Upper lobe of left lung (tissue), 6 donors: ENCODE data around the gene IL11RA. TPM values are rescaled to one million over a fixed set of nuclear protein-coding genes. Genes with fewer than 3 reads are reported as not detected.
A peak's percentile ranks its signal among the peaks of the same experiment; 100 is the strongest.

Experiments used
- ATAC-seq, 2 donors: fragments of 200-7000 bp; cut with Tn5 transposase; one replicate each; pipeline ENCODE4 v1.9.1; 2022; ENCODE audit warnings: mild to moderate bottlenecking in 2 of 2, moderate library complexity in 2 of 2; ENCODE audit not compliant: low FRiP score in 2 of 2
- DNase-seq, 2 donors: peaks; one replicate each; pipeline ENCODE4 v3.0.0-alpha.2; 2019 to 2020
- H3K27ac ChIP-seq, 4 donors: fragments of 200-600 bp; sonication (generic); one replicate each; pipeline ENCODE4 v1.5.1; 2016 to 2019
- H3K27me3 ChIP-seq, 4 donors: fragments of 200-600 bp; sonication (generic); one replicate each; pipeline ENCODE4 v1.5.1; 2017 to 2019
- H3K36me3 ChIP-seq, 4 donors: fragments of 200-600 bp; sonication (generic); one replicate each; pipeline ENCODE4 v1.5.1; 2016 to 2019
- H3K4me1 ChIP-seq, 4 donors: fragments of 200-600 bp; sonication (generic); one replicate each; pipeline ENCODE4 v1.5.1; 2018 to 2019
- H3K4me3 ChIP-seq, 4 donors: fragments of 200-600 bp; sonication (generic); one replicate each; pipeline ENCODE4 v1.5.1; 2017 to 2019; ENCODE audit warnings: mild to moderate bottlenecking in 2 of 4, moderate library complexity in 1 of 4
- H3K9me3 ChIP-seq, 4 donors: fragments of 200-600 bp; sonication (generic); one replicate each; pipeline ENCODE4 v1.5.1; 2018 to 2019
- EP300 ChIP-seq, 4 donors: sonication (generic); formaldehyde crosslinking; IDR thresholded peaks; one replicate each; pipeline ENCODE4 v1.5.1; 2017; ENCODE audit warnings: antibody characterized with exemption in 4 of 4, control low read depth in 2 of 4
- POLR2A ChIP-seq, 4 donors: fragments of 450-650 bp; IDR thresholded peaks; one replicate each; pipeline ENCODE4 v1.5.1; 2016 to 2017; ENCODE audit warnings: antibody characterized with exemption in 4 of 4, mild to moderate bottlenecking in 2 of 4
- POLR2AphosphoS5 ChIP-seq, 2 donors: sonication (generic); formaldehyde crosslinking; IDR thresholded peaks; one replicate each; pipeline ENCODE4 v1.5.1; 2017; ENCODE audit warnings: antibody characterized with exemption in 2 of 2
- WGBS, 2 donors: methylation state at CpG; one replicate each; pipeline ENCODE4 v1.1.5; 2017 to 2018; 5-methylcytosine and 5-hydroxymethylcytosine counted together
- total RNA-seq, 6 donors: library from RNA; depleted of rRNA in 4 of 6; stranded (reverse); fragments of >200 nt in 4 of 6; gene quantifications; one replicate each; pipeline versions ENCODE4 v1.1.0 to v1.2.1, GENCODE V29; 2016 to 2021
- TF ChIP-seq, protein P1 (sequence below), 6 experiments: fragments of 450-650 bp in 4 of 6; fragments of 200-600 bp in 2 of 6; sonication (generic) in 2 of 6; IDR thresholded peaks; one replicate each; pipeline ENCODE4 v1.5.1; 2016 to 2019; ENCODE audit warnings: antibody characterized with exemption in 6 of 6
- donor health status: DM: no; HTN: no; CAD: no; lungs with moderate emphysema.
- donor health status: DM: no; HTN: yes; CAD: no; lungs with severe emphysema.

Gene IL11RA
- total RNA-seq, 6 donors from 2014 or later = 14.5 to 49.2 (median 23.7) TPM

DNA sequence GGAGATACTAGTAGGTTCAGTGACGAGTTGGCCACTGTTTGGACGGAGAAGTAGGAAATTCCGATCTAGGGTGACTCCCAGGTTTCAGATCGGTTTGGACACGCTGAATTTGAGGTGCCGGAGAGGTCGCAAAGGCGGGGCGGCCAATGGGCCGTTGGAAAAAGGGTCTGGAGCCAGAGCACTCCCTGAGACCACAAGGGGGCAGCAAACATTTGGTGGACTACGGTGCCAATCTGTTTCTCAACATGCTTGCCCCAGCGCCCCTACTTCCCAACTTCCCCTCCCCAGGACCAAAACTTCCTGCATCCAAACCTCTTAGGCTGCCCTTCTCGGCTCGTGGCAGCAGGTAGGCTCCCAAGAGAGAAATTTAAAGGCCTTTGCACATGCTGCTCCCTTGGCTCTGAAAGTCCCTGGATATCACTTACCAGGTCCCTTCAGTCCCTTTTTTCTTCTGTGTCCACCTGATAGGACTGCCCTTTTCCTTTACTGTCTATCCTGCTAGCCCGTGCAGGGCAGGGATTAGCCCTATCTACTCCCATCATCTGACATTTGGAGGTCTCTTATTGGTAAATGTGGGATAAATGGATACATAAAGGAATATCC is 39.1 kb upstream of the IL11RA start:
- peaks cover 13 to 27% (median 18%) of the 10 kb centered on the region in 4 donors for H3K4me1 ChIP-seq
- ATAC-seq (peak; percentile 87 to 93), DNase-seq (peak in 1 of 2 donors; percentile 83)
- peaks cover 7 to 43% (median 34%) of the 10 kb centered on the region in 4 donors for H3K36me3 ChIP-seq
- no peaks in the 10 kb centered on the region for H3K27me3 ChIP-seq
- no peaks in the 10 kb centered on the region for H3K9me3 ChIP-seq
- TF ChIP-seq, protein P1, sequence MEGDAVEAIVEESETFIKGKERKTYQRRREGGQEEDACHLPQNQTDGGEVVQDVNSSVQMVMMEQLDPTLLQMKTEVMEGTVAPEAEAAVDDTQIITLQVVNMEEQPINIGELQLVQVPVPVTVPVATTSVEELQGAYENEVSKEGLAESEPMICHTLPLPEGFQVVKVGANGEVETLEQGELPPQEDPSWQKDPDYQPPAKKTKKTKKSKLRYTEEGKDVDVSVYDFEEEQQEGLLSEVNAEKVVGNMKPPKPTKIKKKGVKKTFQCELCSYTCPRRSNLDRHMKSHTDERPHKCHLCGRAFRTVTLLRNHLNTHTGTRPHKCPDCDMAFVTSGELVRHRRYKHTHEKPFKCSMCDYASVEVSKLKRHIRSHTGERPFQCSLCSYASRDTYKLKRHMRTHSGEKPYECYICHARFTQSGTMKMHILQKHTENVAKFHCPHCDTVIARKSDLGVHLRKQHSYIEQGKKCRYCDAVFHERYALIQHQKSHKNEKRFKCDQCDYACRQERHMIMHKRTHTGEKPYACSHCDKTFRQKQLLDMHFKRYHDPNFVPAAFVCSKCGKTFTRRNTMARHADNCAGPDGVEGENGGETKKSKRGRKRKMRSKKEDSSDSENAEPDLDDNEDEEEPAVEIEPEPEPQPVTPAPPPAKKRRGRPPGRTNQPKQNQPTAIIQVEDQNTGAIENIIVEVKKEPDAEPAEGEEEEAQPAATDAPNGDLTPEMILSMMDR (IDR thresholded peaks at IDR 0.05) = peak; percentile 72 to 90 (median 81)
- no peak for TF ChIP-seq POLR2A (IDR thresholded peaks at IDR 0.05)
- no peak for TF ChIP-seq EP300 (IDR thresholded peaks at IDR 0.05)
- TF ChIP-seq POLR2AphosphoS5 (IDR thresholded peaks at IDR 0.05) = no peak
- peak overlapping the region; percentile 25 to 71 (median 68) for H3K4me3 ChIP-seq
- 2 to 3% methylated on average over 15 of the region's 15 CpGs for WGBS, 2 donors
- H3K27ac ChIP-seq = peak overlapping the region; percentile 79 to 92 (median 90)

DNA sequence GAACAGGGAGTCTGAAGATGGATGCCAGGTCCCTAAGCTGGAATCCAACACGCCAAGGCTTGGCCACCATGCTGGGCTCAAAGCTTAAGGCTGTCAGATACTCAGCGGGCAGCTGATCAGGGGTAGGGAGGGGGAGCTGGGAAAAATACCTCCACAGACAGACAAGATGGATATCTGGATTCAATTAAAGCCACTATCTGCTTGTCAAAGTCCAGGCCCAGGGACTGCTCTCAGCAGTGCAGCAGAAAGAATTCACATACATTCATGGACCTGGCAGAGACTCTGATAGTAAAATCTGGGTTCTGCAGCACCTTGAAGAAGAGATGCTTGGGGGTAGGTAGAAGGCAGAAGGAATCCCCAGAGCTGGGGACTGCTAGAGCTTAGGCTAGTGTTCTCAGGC is 36.9 kb upstream of the IL11RA start:
- H3K27me3 ChIP-seq = no peaks in the 10 kb centered on the region
- H3K36me3 ChIP-seq = peaks cover 7 to 49% (median 40%) of the 10 kb centered on the region in 4 donors
- TF ChIP-seq, protein P1 (IDR thresholded peaks at IDR 0.05) = no peak
- TF ChIP-seq POLR2AphosphoS5 (IDR thresholded peaks at IDR 0.05) (no peak), POLR2A (IDR thresholded peaks at IDR 0.05) (no peak), EP300 (IDR thresholded peaks at IDR 0.05) (no peak)
- 91% methylated on average over 2 of the region's 2 CpGs for WGBS, 2 donors
- H3K4me3 ChIP-seq = no peak overlapping the region
- H3K4me1 ChIP-seq = peaks cover 24 to 37% (median 27%) of the 10 kb centered on the region in 4 donors
- DNase-seq (no peak), ATAC-seq (no peak)
- H3K27ac ChIP-seq = no peak overlapping the region
- H3K9me3 ChIP-seq = no peaks in the 10 kb centered on the region

DNA sequence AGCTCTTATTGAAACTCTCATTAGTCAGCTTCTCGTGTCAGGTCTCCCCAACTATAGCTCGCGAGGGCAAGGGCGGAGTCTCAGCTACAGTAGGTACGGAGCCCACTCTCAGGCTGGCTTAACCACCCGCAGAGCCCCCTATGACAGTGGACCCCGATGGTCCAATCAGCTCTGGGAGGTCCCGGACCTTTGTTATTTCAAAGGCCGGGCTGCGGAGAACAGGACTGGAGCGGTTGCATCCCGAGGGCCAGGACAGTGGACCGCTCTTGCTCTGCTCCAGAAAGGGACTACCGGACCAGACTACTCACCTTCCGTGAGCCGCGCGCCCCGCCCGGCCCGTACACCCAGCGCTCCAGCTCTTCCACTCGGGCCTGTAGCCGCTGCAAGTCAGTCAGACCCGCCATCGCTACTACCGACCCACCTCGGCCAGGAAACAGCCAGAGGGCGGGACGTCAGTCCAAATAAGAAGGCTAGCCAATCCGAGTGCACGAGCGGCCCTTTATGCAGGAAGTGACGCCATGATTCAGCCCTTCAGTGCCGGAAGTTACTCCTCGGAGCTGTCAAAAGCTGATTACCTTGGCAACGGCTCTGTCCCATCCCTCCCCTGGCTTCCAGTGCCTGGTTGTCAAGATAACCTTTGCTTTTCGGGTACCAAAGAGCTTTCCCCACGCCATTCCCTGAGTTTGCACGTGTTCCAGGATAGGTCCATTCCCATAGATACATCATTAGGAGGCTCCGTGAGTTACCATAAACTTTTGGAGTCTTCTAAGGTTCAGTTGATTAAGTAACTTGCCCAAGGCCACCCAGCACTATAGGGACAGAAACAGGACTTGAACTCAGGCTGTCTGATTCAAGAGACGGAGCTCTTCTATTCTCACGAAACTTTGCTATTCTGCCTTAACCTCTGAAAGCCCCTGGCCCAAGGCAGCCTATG is 31.7 kb upstream of the IL11RA start, which contains the start of gene DCTN3:
Gene DCTN3, minus strand, starts transcription at position 435 of the 934 bp plus-strand sequence. Its CDS starts 31 bp downstream, at position 404.
- peaks cover 15 to 24% (median 20%) of the 10 kb centered on the region in 4 donors for H3K4me1 ChIP-seq

DNA sequence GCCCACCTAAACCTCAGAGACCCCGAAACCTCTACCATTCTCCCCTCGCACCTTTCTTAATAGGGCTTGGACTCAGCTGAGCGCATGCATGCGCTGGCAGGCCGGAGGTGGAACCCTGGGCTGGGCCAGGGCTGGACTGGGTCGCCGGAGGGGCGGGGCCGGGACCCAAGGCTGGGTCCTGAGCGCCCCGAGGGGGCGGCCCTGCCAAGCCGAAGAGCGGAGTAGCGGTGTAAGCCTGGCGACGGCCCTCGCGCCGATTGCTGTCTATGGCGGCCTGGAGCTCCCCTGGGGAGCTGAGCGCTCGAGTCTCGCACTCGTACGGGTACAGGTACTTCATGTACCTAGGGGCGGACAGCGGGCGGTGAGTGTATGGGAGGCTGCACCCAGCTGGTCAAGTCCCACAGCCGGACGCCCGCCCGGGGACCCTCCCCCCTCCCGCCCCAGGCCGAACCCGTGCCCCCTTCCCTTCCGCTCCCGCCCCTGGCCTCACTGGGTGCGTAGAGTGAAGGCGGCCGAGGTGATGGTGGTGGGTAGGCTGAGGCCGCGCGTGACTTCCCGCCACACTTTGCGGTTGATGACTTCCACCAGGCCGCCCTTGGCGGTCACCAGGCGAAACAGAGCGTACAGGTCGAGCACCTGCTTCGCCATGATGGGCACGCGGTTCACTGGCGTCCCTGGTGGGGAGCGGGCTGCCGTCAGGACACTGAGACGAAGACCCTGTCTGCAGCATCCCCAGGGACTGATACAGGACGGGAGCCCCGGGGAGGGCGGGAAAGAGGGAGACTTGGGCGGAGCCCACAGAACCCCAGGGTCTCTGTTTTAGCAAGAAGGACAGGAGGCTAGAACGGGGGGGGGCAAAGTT is 28.4 kb upstream of the IL11RA start:
- peak overlapping the region in 1 of 4 donors; percentile 15 for H3K4me3 ChIP-seq
- DNase-seq (peak in 1 of 2 donors; percentile 84), ATAC-seq (no peak)
- H3K27me3 ChIP-seq = peaks cover 1 to 59% (median 24%) of the 10 kb centered on the region in 4 donors
- no peak overlapping the region for H3K27ac ChIP-seq
- TF ChIP-seq, protein P1 (IDR thresholded peaks at IDR 0.05) = no peak
- TF ChIP-seq EP300 (IDR thresholded peaks at IDR 0.05) (no peak), POLR2A (IDR thresholded peaks at IDR 0.05) (no peak), POLR2AphosphoS5 (IDR thresholded peaks at IDR 0.05) (no peak)
- no peaks in the 10 kb centered on the region for H3K9me3 ChIP-seq
- H3K36me3 ChIP-seq = peaks cover 0 to under 1% (median 0%) of the 10 kb centered on the region in 4 donors
- 10 to 31% methylated on average over 8 to 49 of the region's 63 CpGs for WGBS, 2 donors
- peaks cover 20 to 27% (median 23%) of the 10 kb centered on the region in 4 donors for H3K4me1 ChIP-seq

More for the DNA sequence above, 31.7 kb upstream of the IL11RA start, which contains the start of gene DCTN3:
- TF ChIP-seq POLR2A (IDR thresholded peaks at IDR 0.05) = peak in 3 of 4 donors; percentile 25 to 69 (median 51)
- TF ChIP-seq, protein P1 (IDR thresholded peaks at IDR 0.05) = no peak
- peak; percentile 17 to 53 for TF ChIP-seq POLR2AphosphoS5 (IDR thresholded peaks at IDR 0.05)
- Histone ChIP-seq H3K27ac (peak within 1 kb of the TSS; percentile 26 to 79 (median 54)), H3K9me3 (no peaks in the 10 kb centered on the region), H3K27me3 (peaks cover 1 to 30% (median 17%) of the 10 kb centered on the region in 4 donors), H3K4me3 (peak within 1 kb of the TSS; percentile 79 to 96 (median 92)), H3K36me3 (peaks cover 7 to 32% (median 27%) of the 10 kb centered on the region in 4 donors)
- 6 to 7% methylated on average over 25 to 43 of the region's 43 CpGs for WGBS, 2 donors
- peak; percentile 89 to 98 for DNase-seq
- peak; percentile 94 to 98 for ATAC-seq
